HG03095 (cell line): ENCODE results near the gene ANKAR.
A peak's percentile ranks its signal among the peaks of the same experiment; 100 is the strongest.
"Not testable (repeated sequence)": the region's sequence is repeated elsewhere in the genome, so short reads cannot be mapped to it uniquely, and the experiment has no call there.

Experiments
- ATAC-seq: cut with Tn5 transposase; IDR thresholded peaks from one replicate; pipeline ENCODE4 v1.9.1; 2021; ENCODE audit warnings: moderate library complexity; ENCODE audit not compliant: unreplicated experiment

Gene ANKAR

DNA sequence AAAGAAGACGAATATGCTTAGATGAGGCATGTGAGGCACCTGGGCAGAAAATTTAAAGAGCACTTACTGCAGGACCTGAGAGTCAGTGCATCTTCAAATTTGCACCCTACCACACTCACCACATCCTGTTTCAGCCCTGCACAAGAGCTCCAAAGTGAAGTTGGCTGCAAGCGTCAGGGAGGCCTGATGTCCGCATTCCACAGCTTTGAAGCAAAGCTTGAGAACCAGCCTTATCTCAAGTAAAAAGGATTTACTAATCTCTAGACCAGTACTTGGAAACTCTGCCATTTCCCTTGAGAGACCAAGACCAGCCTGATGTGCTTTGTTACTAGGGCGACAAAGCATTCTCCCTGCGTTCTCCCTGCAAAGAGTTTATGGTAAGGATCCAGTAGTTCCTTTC lies 16.6 kb upstream of the ANKAR start:
- peak; percentile 44 for ATAC-seq

DNA sequence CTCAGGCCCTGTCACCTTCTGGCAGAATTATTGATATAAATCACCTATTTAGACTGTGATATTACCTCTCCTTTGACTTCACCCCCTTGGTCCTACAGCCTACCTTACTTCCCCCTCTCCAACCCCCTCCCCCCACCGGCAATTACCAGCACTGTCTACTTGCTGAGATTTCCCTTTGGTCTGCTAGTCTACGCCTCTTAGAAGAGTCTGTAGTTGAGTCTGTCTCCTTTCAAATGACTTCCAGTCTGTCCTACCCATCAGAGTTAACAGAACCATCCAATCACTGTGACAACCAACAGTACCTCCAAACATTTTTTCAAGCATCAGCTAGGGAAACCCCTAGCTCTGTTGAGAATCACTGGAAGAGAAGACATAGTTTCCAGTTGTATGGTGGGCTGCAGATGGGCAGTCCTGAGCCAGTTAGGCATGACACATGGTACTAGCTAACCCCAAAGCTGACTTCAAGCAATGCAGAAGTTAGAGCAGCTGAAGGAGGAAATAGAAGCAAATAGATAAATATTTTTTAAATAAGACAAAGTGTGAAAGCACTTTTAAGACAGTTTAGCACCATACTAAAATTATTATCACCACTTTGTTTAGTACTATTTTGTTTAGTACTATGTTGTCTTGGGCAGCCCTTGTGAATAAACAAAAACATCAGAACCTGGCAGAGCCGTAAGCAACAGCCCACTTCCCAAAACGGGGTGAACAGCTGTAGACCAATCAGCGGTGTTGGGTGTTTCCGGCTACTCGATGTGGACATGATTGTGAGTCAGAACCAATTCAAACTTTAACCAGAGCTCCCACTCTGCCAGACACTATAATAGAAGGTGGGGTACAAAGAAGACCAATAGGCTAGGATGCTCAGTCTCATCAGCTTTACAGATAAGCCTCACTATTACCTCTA lies 15.9 kb upstream of the ANKAR start:
- ATAC-seq = no peak

DNA sequence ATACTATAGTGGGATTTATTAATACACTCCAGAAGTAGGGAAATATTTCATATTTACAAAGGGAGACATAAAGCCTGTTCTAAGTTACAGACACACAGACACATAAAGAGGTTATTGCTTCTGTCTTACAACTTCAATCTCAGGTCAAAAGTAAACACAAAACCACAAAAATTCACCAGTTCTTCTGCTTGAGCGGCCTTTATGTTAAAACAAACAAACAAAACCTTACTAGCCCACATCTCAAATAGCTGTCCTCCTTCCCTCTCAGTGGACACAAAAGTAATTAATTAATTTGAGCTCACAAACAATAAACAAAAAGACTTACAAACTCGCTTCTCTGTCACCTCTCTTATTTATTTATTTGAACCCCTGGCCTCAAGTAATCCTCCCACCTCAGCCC lies 14.7 kb upstream of the ANKAR start:
- ATAC-seq = no peak

DNA sequence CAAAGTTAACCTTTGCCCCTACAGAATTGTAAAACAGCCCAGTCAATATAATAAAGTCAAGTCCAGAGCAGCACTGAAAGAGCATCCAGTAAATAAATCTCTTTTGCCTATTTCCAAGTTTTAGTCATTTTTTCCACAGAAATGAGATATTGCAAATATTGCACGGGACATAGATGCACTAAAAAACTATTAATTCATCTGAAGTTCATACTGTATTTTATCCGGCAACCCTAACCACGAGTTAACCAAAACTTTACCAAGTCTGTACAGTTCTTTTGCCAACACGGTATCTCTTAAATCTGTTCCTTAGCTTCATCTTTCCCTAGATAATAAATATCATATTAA lies 13.7 kb upstream of the ANKAR start:
- ATAC-seq = no peak

DNA sequence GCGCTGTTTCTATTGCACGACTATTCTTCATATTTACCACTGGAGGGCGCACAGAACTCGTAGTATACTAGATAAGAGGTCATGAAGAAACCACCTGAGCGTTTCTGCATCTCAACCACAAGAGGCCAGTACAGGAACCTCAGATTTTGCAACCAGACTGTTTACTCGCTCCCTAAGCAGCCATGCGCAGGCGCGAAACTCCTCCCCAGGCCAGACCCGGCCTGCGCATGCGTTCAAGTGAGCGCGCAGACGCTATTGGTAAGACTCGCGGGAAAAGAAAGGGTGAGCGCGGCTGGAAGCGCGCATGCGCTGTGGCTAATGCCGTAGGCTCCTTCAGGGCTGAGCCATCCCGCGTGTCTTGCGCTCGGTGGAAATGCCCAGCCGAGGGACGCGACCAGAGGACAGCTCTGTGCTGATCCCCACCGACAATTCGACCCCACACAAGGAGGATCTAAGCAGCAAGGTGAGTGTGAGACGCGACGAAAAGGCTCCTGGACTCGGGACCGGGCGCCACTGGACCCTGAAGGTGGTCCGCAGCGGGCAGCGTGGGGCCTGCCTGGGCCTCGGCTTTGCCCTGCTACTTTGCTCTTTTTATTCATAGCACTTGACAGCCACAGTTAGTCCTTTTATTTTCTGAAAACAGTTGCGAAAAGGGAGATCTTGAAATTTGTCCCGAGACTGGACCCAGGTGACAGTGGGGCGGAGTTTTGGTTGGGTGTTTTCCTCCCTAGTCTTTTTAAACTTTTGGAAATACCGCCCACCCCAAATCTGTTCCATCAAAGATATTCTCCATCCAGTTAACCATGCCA lies 13.1 kb upstream of the ANKAR start, which contains the start of gene ASNSD1:
Gene ASNSD1 (plus strand): TSS at position 312 of the 809 bp plus-strand sequence. CDS start 4,674 bp downstream, outside the sequence.
- peak; percentile 93 for ATAC-seq

DNA sequence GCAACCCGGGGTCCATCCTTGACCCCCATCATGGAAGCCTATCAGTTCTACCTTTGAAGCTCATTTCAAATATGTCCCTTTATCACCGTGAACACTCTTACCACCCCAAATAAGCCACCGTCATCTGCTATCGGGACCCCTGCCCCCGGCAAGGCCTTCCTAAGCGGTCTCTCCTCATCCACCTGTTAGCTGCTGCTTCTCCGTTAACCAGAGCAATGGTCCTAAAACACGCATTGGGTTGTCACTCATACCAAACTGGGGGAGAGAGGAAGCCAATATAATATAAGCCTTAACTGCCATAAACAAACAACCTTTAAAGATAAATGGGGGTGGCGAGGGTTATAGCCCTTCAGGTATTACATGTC lies 12.5 kb upstream of the ANKAR start:
- ATAC-seq = no peak

DNA sequence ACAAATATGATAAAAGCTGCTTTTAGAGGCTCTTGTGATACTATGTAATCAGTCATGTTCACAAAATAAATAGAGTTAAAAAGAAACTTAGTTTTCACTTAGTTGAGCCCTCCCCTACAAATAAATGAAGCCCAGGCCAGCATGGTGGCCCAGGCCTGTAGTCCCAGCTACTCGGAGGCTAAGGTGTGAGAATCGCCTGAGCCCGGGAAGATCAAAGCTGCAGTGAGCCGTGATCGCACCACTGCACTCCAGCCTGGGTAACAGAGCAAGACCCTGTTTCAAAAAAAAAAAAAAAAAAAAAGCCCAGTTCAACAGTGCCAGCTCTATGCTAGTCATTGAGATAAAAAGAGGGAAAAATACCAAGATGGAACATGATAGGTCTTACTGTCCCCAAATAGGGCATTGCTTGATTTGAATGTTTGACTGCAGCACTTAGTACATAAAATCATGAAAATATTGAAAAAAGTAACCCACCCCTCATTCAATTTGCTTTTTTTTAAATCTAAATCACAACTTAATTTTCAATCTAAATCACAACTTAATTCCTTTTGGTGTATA lies 11.7 kb upstream of the ANKAR start:
- no peak for ATAC-seq

DNA sequence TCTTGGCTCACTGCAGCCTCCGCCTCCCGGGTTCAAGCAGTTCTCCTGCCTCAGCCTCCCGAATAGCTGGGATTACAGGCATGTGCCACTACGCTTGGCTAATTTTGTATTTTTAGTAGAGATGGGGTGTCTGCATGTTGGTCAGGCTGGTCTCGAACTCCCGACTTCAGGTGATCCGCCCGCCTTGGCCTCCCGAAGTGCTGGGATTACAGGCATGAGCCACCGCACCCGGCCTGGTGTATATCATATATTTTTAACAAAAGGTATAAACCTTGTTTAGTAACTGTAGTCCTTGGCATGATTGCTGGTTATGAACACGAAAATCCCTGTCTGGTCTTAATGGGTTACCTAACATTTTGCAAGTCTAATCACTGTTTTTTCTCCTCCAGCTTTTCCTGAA lies 11.2 kb upstream of the ANKAR start:
- ATAC-seq = not testable (repeated sequence)

DNA sequence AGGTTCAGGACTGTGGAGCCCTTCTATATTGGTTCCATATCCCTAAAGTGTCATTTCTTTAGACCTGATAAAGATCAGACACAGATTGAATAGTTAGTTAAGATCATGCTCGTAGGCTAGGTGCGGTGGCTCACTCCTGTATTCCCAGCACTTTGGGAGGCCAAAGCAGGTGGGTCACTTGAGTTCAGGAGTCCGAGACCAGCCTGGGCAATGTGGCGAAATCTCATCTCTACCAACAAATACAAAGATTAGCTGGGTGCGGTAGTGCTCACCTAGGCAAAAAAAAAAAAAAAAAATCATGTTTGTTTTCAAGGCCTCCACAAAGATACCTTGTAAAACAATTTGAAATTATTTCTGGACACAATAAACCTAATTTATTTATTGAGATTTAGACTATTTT lies 4.6 kb upstream of the ANKAR start:
- ATAC-seq = no peak

DNA sequence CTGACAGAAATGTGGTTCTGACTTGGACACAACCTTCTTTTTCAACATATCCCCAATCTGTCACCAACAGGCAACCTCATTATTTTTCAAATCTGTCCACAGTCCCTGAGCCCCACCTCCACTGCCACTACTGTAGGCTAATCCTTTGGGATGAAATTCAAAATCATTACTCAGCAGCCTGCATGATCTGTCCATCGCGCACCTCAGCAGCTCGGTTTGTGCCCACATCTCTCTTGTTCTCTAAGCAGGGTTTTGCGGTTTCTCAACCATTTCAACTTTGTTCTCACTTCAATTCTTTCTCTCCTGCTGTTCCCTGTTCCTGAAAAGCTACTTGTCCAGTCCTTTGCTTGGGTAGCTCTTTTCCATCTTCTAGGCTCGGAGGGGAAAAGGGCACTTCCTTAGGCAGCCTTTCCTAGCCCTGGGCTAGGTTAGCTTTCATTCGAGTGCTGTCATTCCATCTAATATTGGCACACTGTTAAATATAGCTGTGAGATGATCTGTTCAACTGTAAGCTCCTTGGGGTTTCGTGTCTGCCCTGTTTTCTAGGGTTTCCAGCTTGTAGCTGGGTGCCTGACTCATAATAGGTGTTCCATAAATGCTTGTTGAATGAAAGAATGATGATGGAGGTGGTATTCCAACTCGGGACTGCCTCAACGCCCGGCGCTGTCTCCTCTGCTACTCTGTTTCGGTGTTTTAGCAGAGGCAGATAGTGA lies 653 bp upstream of the ANKAR start:
- ATAC-seq = no peak

DNA sequence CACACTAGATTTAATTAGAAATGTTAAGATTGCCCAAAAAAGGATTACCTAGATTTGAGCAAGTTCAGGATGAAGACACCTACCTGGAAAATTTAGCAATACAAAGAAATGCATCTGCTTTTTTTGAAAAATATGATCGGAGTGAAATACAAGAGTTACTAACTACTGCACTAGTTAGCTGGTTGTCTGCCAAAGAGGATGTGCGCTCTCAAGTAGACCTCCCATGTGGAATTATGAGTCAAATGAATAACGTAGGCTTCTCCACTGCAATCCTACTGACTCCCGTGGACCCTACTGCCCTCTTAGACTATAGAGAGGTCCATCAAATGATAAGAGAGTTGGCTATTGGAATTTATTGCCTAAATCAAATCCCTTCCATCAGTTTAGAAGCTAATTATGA lies 2.0 kb downstream of the ANKAR start:
- ATAC-seq = no peak

DNA sequence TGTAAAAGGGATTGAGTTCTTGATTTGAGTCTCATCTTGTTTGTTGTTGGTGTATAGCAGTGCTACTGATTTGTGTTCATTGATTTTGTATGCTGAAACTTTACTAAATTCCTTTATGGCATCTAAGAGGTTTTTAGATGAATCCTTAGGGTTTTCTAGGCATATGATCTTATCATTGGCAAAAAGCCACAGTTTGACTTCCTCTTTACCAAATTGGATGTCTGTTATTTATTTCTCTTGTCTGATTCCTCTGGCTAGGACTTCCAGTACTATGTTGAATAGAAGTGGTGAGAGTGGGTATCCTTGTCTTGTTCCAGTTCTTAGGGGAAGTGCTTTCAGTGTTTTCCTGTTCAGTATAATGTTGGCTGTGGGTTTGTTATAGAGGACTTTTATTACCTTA lies 4.8 kb downstream of the ANKAR start:
- ATAC-seq = no peak

DNA sequence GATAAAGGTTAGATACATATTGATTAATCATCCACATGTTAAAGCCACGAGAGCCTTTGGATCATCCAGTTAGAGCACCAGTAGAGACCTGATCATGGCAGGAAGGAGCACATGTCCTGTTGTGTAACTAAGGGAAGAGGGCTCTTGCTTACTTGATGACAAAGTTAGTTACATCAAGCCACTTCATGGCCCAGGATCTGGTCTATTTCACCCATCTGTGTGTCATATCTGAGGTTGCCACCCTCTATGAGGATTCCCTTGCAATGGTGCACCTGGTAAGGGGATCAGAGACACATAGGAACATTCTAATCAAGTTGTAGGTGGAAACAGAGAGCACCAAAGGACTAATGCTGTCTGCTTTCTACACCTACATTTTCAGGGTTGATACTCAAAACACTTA lies 6.7 kb downstream of the ANKAR start:
- no peak for ATAC-seq

DNA sequence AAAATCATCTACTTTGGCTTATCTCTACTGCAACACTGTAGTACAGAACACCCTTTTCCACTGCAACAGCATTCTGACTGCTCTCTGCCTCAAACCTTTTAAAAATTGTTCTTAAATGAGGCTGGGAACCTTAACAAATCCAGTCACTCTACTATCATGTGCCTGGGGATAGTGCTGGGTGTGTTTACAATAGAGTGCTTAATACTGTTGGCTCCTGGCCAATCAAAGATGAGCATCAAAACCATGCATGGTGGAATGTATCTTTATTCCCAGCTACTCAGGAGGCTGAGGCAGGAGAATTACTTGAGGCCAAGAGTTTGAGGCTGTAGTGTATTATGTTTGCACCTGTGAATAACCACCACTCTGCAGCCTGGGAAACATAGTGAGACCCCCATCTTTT lies 7.4 kb downstream of the ANKAR start:
- ATAC-seq = no peak

DNA sequence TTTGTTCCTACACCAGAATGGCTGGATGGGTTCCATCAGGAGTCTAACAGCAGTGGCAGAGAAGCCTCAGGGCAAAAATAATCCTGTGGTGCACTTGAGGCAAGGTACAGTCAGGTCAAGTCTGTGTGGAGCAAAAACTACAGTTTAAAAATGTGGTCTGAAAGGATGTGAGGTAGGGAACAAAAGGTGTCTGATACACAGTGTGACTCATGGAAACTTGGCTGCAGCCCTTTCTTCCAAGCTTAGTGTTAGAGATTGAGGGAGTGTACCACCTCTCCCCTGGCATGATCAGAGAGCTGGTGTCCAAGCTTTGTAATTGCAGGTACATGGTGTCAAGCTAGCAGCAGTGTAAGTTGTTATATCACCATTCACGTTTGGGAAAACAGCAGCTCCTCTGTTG lies 8.9 kb downstream of the ANKAR start:
- ATAC-seq = no peak

DNA sequence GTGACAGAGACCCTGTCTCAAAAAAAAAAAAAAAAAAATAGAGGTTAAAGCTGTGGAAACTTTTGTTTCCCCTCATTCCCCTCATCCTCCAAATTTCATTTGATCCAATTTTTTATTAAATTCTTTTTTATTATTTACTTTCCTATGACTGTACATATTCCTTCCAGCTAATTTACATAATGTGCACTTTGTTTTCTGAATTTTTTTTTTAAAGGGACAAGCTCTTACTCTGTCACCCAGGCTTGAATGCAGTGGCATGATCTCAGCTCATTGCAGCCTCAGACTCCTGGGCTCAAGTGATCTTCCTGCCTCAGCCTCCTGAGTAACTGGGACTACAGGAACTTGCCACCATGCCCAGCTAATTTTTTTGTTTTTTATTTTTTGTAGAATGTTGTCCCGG lies 10.3 kb downstream of the ANKAR start:
- no peak for ATAC-seq

DNA sequence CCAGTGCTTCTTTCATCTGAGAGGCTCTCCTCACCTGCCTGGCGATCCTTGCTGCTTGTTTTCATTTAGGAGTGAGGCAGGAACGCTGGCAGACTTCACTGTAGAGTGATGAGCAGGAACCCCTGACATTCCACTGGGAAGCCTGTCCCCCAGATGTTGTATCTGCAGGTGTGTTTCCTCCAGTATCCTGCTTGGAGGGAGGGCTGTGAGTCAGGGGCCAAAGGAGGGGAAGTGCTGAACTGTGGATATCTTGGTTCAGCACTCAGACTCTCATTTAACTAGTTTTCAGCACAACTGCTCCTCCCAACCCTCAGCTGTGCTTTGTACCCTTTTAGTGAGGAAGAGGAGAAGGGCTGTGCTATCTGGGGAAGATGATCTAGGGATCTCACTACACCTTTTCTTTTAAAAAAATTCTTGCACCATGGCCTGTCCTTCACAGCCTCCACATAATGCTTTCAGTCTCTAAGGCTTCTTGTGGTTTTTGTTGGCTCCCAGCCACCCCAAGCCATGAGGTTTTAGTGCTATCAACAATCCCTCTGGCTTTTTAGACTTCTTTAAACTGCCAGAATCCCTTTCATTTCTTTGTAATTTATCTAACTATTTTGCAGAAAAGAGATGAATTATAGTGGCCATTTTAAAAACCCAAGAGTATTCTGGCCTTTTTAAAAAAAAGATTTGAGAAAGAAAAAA lies 11.2 kb downstream of the ANKAR start:
- ATAC-seq = no peak

DNA sequence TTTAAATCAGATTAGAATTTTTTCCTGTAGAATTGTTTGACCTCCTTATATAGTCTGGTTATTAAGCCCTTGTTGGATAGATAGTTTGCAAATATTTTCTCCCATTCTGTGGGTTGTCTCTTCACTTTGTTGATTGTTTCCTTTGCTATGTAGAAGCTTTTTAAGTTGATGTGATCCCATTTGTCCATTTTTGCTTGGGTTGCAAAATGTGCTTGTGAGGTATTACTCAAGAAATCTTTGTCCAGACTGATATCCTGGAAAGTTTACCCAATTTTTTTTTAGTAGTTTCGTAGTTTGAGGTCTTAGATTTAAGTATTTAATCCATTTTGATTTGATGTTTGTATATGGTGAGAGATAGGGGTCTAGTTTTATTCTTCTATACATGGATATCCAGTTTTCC lies 13.3 kb downstream of the ANKAR start:
- ATAC-seq = not testable (repeated sequence)

DNA sequence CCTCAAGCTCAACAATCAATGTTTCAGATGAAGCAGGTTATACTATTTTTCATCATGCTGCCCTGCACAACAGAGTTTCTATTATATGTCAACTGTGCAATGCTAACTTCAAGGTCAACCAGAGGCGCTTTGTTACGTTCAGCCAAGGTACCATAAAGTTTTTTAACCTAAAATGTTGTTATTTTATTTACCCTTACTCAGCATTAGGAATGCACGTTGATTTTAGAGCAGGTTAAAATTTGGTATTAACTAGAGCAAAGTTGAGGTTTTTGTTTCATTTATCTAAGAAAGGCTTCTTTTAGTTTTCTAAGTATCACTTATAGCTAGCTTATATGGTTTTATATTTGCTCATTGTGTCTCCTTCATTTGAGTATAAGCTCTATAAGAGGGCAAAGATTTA lies 21.8 kb downstream of the ANKAR start:
- ATAC-seq = no peak

DNA sequence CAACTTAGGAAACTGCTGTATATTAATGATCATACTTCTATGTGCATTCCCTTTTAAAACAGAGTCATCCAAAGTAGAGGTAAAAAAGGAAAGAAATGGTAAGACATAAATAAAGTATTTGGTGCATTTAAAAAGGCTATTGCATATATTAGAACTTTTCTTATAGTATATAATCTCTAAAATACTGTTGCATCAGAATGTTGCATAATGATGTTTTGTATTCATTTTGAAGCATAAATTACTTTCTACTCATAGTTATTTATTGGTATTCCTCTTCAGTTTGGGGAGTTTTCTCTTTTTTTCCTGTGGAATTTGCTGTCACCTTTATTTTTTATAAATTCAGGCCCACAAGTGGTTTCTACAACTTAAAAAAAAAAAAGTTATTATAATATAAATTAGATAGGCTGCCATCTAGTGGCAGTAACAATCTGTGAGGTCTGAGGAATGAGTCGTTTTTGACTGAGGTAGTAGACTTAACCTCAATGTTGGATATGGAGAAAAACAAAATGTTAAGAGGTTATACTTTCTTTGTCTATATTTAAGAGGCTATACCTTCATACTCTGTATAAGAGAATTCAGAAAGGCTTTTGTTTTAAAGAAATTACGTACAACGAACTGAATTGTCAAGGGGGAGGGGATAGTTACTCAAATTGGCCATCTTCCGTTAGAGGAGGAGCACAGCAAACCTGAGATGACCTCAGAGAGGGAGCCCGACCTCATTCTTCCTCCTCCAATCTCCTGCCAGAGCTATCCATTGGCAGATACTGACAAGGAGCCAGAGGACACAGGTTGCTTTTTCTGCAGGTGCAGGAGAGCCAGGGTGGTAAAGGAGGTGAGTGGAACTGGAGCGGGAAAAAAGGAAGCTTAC lies 23.8 kb downstream of the ANKAR start:
- peak; percentile 61 for ATAC-seq
